ENCODE results near the gene INO80.

INO80 gene

DNA sequence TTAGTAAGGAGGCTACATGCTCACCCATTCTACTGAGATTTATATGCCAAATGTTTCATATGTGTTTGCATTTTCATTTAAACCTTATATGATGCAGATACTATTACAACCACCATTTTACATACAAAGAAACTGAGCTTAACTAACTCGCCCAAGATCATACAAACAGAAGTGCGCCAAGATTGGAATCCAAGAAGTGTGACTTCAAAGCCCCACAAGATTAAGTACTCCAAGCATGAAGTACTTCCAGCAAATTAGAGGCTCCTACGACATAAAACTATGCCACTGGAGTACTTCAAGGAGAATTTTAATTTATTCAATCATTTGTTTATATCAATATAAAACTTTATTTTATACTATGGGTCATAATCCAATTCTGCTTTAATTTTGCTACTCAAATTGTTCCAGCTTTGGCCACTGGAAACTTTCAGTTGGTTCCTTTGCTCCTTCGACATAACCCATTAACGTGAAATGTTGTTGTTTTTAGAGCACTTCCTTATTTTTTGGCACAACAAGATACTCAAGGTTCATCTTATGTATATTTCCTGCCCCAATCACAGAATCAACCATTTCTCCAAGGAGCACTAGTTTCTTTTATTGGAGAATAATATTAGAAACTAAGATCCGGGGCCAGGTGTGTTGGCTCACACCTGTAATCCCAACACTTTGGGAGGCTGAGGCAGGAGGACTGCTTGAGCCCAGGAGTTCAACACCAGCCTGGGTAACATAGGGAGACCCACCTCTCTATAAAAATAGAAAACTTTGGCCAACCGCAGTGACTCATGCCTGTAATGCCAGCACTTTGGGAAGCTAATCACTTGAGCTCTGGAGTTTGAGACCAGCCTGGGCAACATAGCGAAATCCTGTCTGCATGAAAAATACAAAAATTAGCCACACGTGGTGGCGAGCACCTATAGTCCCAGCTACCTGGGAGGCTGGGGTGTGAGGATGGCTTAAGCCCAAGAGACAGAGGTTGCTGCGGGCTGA is 10.4 kb downstream of the INO80 start:
- Mint-ChIP-seq H3K36me3 (ENCODE audit: low read depth) (peaks cover 46% of the 10 kb centered on the region), H3K9me3 (no peaks in the 10 kb centered on the region), H3K27me3 (ENCODE audit: low read depth, poor library complexity) (no peaks in the 10 kb centered on the region), H3K4me1 (no peaks in the 10 kb centered on the region), H3K4me3 (no peak overlapping the region), H3K27ac (peak overlapping the region; percentile 39)
- TF ChIP-seq, protein P1, sequence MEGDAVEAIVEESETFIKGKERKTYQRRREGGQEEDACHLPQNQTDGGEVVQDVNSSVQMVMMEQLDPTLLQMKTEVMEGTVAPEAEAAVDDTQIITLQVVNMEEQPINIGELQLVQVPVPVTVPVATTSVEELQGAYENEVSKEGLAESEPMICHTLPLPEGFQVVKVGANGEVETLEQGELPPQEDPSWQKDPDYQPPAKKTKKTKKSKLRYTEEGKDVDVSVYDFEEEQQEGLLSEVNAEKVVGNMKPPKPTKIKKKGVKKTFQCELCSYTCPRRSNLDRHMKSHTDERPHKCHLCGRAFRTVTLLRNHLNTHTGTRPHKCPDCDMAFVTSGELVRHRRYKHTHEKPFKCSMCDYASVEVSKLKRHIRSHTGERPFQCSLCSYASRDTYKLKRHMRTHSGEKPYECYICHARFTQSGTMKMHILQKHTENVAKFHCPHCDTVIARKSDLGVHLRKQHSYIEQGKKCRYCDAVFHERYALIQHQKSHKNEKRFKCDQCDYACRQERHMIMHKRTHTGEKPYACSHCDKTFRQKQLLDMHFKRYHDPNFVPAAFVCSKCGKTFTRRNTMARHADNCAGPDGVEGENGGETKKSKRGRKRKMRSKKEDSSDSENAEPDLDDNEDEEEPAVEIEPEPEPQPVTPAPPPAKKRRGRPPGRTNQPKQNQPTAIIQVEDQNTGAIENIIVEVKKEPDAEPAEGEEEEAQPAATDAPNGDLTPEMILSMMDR (IDR thresholded peaks at IDR 0.05) = no peak
- no peak for DNase-seq

DNA sequence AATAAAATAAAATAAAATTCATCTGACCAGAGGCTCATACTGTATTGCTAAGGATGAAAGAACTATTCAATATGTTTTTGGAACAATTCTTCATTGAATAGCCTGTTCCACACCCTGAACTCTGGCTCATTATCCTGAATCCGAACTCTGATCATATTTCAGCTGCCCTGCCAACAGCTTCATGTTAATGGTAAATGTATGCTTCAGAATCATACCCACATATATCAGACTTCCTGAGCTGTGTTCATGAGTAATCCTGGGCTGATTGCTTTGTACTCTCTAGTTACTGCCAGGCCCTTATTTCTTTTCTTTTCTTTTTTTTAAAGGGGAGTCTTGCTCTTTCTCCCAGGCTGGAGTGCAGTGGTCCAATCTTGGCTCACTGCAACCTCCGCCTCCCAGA is 11.8 kb downstream of the INO80 start:
- Mint-ChIP-seq H3K27ac (no peak overlapping the region), H3K27me3 (ENCODE audit: low read depth, poor library complexity) (no peaks in the 10 kb centered on the region), H3K4me1 (no peaks in the 10 kb centered on the region), H3K9me3 (no peaks in the 10 kb centered on the region), H3K36me3 (ENCODE audit: low read depth) (peaks cover 57% of the 10 kb centered on the region), H3K4me3 (no peak overlapping the region)
- no peak for DNase-seq
- TF ChIP-seq, protein P1 (IDR thresholded peaks at IDR 0.05) = no peak

- Mint-ChIP-seq H3K36me3 (ENCODE audit: low read depth) (peaks cover 51% of the 10 kb centered on the region), H3K9me3 (no peaks in the 10 kb centered on the region), H3K27me3 (ENCODE audit: low read depth, poor library complexity) (no peaks in the 10 kb centered on the region), H3K4me3 (no peak overlapping the region), H3K4me1 (no peaks in the 10 kb centered on the region), H3K27ac (no peak overlapping the region)
- TF ChIP-seq, protein P1 (IDR thresholded peaks at IDR 0.05) = no peak
- no peak for DNase-seq
Observed at GRCh38 chr15:41102854-41103253, 13.2 kb downstream of the INO80 start.

DNA sequence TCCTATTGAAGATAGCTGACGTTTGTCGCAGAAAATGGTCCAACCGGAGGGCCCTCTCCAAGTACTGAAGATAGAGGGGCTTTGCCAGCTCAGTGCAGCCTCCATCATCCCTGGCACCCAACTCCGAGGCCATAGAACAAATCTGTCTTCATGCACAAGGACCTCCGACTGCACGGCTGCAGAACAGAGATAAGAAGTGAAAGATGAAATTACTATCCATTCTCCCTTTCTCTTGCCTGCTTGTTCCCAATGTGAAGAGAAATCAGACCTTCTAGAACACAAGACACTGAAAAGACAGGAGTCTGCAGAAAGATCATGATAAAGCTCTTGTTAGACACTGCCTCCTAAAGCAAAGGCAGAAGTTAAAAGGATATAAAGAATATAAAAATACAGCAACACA is 19.9 kb downstream of the INO80 start:
- Mint-ChIP-seq H3K27ac (no peak overlapping the region), H3K27me3 (ENCODE audit: low read depth, poor library complexity) (no peaks in the 10 kb centered on the region), H3K4me3 (no peak overlapping the region), H3K4me1 (no peaks in the 10 kb centered on the region), H3K36me3 (ENCODE audit: low read depth) (peaks cover 69% of the 10 kb centered on the region), H3K9me3 (no peaks in the 10 kb centered on the region)
- DNase-seq = no peak
- TF ChIP-seq, protein P1 (IDR thresholded peaks at IDR 0.05) = no peak

GRCh38 chr15:41085029-41085428 is 31.1 kb downstream of the INO80 start:
- Mint-ChIP-seq H3K4me3 (no peak overlapping the region), H3K36me3 (ENCODE audit: low read depth) (peaks cover 76% of the 10 kb centered on the region), H3K9me3 (no peaks in the 10 kb centered on the region)

More at GRCh38 chr15:41085029-41085428, 31.1 kb downstream of the INO80 start:
- H3K4me1 Mint-ChIP-seq = no peaks in the 10 kb centered on the region
- H3K27ac Mint-ChIP-seq = peak overlapping the region; percentile 21
- TF ChIP-seq, protein P1 (IDR thresholded peaks at IDR 0.05) = no peak
- no peaks in the 10 kb centered on the region for H3K27me3 Mint-ChIP-seq (ENCODE audit: low read depth, poor library complexity)
- DNase-seq = no peak
